Endothelial cell of umbilical vein (primary cell): ENCODE data around the gene RELN. TPM values are rescaled to one million over a fixed set of nuclear protein-coding genes. Genes with fewer than 3 reads are reported as not detected.

Source experiments
- BruUV-seq: library from RNA; stranded (reverse); fragments of 400-500 nt; replicated peaks from 2 replicates; lab custom pipeline; 2021; lab: Mats Ljungman, UMichigan
- CTCF ChIA-PET: fragments of 300-600, 350-600 bp; sonication (Branson Sonifier 250); formaldehyde crosslinking; loops from one replicate; lab custom pipeline; 2021; ENCODE audit warnings: antibody characterized with exemption, inconsistent platforms; lab: Charles Lee
- POLR2A ChIA-PET: fragments of 300-600, 350-600 bp; sonication (Branson Sonifier 250); formaldehyde crosslinking; loops from one replicate; lab custom pipeline; 2021; ENCODE audit warnings: antibody characterized with exemption, inconsistent platforms; lab: Charles Lee
- DNase-seq: peaks from one replicate; pipeline ENCODE4 v3.0.0-alpha.2; 2011; ENCODE audit warnings: low read depth, low spot score
- FAIRE-seq: peaks from 2 replicates; lab custom pipeline; 2011; peaks lifted over from hg19 to GRCh38; lab: Jason Lieb, UNC
- H2AFZ ChIP-seq: 2 replicates; pipeline ENCODE4 v1.6.0; 2012; ENCODE audit warnings: low read depth, low read length, control low read depth, inconsistent platforms
- H3K27ac ChIP-seq: 2 replicates; pipeline ENCODE4 v1.5.1; 2011; ENCODE audit warnings: low read depth, mild to moderate bottlenecking, control low read depth, low read length, moderate library complexity; ENCODE audit not compliant: insufficient read depth
- H3K27me3 ChIP-seq, 2 experiments: 2 replicates each; pipeline versions ENCODE4 v1.6.0 to v1.6.1; 2011; ENCODE audit warnings: low read length in 2 of 2, mixed read lengths in 1 of 2; ENCODE audit not compliant: control insufficient read depth in 2 of 2, insufficient read depth in 2 of 2
- H3K36me3 ChIP-seq, 2 experiments: 2 replicates in 1 of 2; 3 replicates in 1 of 2; pipeline ENCODE4 v1.5.1; 2011; ENCODE audit warnings: low read length in 2 of 2, mild to moderate bottlenecking in 1 of 2, moderate library complexity in 1 of 2; ENCODE audit not compliant: control insufficient read depth in 2 of 2, insufficient read depth in 2 of 2; ENCODE audit errors: extremely low read depth in 1 of 2
- H3K4me1 ChIP-seq: 3 replicates; pipeline ENCODE4 v1.5.1; 2011; ENCODE audit warnings: mild to moderate bottlenecking, low read length; ENCODE audit not compliant: control insufficient read depth, insufficient read depth; ENCODE audit errors: extremely low read depth
- H3K4me2 ChIP-seq: 2 replicates; pipeline ENCODE4 v1.6.1; 2011; ENCODE audit warnings: low read length, control low read depth, mixed read lengths; ENCODE audit not compliant: insufficient read depth
- H3K4me3 ChIP-seq, 3 experiments: fragments of 200-600 bp in 1 of 3; sonication (generic), shearing (Covaris generic) in 1 of 3; replicated peaks in 1 of 3; 2 replicates each; pipeline ENCODE4 v1.5.1; 2011 to 2016; ENCODE audit warnings: control low read depth in 3 of 3, low read length in 3 of 3, mild to moderate bottlenecking in 2 of 3, inconsistent platforms in 1 of 3, low read depth in 1 of 3, moderate library complexity in 1 of 3; ENCODE audit not compliant: insufficient read depth in 1 of 3
- H3K79me2 ChIP-seq: 2 replicates; pipeline ENCODE4 v1.6.0; 2012; ENCODE audit warnings: low read length, inconsistent platforms; ENCODE audit not compliant: control insufficient read depth, insufficient read depth
- H3K9ac ChIP-seq: replicated peaks from 2 replicates; pipeline ENCODE3; 2011; ENCODE audit warnings: low read length, control low read depth; ENCODE audit not compliant: insufficient read depth; ENCODE audit errors: extremely low read depth
- H3K9me1 ChIP-seq: replicated peaks from 3 replicates; pipeline ENCODE4 v1.6.0; 2011; ENCODE audit warnings: mild to moderate bottlenecking, low read length; ENCODE audit not compliant: control insufficient read depth, insufficient read depth; ENCODE audit errors: extremely low read depth
- H3K9me3 ChIP-seq: replicated peaks from 2 replicates; pipeline ENCODE4 v1.5.1; 2012; ENCODE audit warnings: low read length, inconsistent platforms; ENCODE audit not compliant: control insufficient read depth, insufficient read depth
- H4K20me1 ChIP-seq: replicated peaks from 2 replicates; pipeline ENCODE3; 2011; ENCODE audit warnings: mild to moderate bottlenecking, low read length; ENCODE audit not compliant: control insufficient read depth, insufficient read depth; ENCODE audit errors: extremely low read depth
- CTCF ChIP-seq, 2 donors: IDR thresholded peaks; 1 replicate in 1 of 2; 2 replicates in 1 of 2; pipeline ENCODE4 v1.5.1; 2011; ENCODE audit warnings: low read length in 2 of 2, mild to moderate bottlenecking in 2 of 2, moderate library complexity in 2 of 2, control low read depth in 1 of 2, inconsistent platforms in 1 of 2, low read depth in 1 of 2; ENCODE audit not compliant: insufficient read depth in 1 of 2; ENCODE audit errors: extremely low read depth in 1 of 2
- EZH2 ChIP-seq: IDR thresholded peaks from 2 replicates; pipeline ENCODE4 v1.6.1; 2012; ENCODE audit warnings: borderline replicate concordance, low read depth, mild to moderate bottlenecking, moderate library complexity, low read length, inconsistent platforms; ENCODE audit not compliant: severe bottlenecking
- FOS ChIP-seq: IDR thresholded peaks from 2 replicates; pipeline ENCODE4 v1.6.1; 2011; ENCODE audit warnings: mild to moderate bottlenecking, low read length, moderate library complexity, borderline replicate concordance; ENCODE audit not compliant: insufficient read depth
- GATA2 ChIP-seq: IDR thresholded peaks from 2 replicates; pipeline ENCODE4 v1.7.0; 2011; ENCODE audit warnings: low read depth, mild to moderate bottlenecking, moderate library complexity, mixed read lengths, low read length; ENCODE audit not compliant: insufficient read length, insufficient read depth
- JUN ChIP-seq: IDR thresholded peaks from 2 replicates; pipeline ENCODE4 v1.6.1; 2011; ENCODE audit warnings: borderline replicate concordance, low read depth; ENCODE audit not compliant: insufficient read length, insufficient read depth
- MYC ChIP-seq: IDR thresholded peaks from one replicate; pipeline ENCODE4 v1.6.1; 2011; ENCODE audit warnings: mild to moderate bottlenecking, low read depth, low read length
- POLR2A ChIP-seq: IDR thresholded peaks from 2 replicates; pipeline ENCODE4 v1.6.1; 2012; ENCODE audit warnings: low read depth, mild to moderate bottlenecking, control low read depth, low read length
- POLR2AphosphoS5 ChIP-seq: IDR thresholded peaks from 2 replicates; pipeline ENCODE4 v1.6.1; 2012; ENCODE audit warnings: low read depth, mild to moderate bottlenecking, control low read depth, low read length, moderate library complexity; ENCODE audit not compliant: insufficient read depth
- dilution Hi-C: fragments of 300-500 bp; cut with MboI; formaldehyde crosslinking; loops from one replicate; pipeline ENCODE4 v1.15.0; 2019; ENCODE audit warnings: low sequenced_read_pairs; ENCODE audit not compliant: extremely low pct_ligation_motif_present
- intact Hi-C: fragments of 100-400 bp; cut with micrococcal nuclease; formaldehyde crosslinking; loops from one replicate; pipeline ENCODE4 v1.10.0; 2022
- polyA plus RNA-seq, 4 experiments: library from polyadenylated mRNA; depleted of rRNA in 3 of 4; stranded (reverse) in 3 of 4; unstranded in 1 of 4; fragments of >200 nt; gene quantifications; 2 replicates each; pipeline versions ENCODE4 v1.2.1 to v1.2.3, GENCODE V29; 2011 to 2012; ENCODE audit warnings: missing spikeins in 1 of 4
- total RNA-seq: library from RNA; stranded (reverse); gene quantifications from 2 replicates; pipeline ENCODE4 v1.2.3, GENCODE V29; 2021
- TF ChIP-seq, protein P1 (sequence below): IDR thresholded peaks from 2 replicates; pipeline ENCODE4 v1.6.1; 2011; ENCODE audit not compliant: insufficient read depth, insufficient read length

The RELN gene
- total and polyA plus RNA-seq, 2 donors (not counting 3 experiments of a cell fraction or from before 2014, with no cell fraction given): 0.15 to 0.22 TPM

DNA sequence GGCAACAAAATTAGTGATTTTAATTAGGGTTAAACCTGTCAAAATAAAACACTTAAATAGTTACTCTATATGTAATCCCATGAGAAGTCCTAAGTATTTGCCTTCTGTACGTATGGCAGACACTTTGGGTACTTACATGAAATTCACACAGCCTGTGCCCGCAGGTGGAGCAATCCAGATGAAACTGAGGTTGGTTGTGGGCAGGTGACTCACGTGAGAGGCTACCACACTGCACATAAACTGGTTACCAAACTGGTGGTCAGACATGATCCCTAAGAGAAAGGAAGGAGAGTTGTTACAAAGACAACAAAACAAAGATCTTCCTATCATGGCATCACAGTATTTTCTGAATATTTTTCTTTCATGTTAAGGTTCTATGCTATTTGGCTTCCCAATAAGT is 156.1 kb downstream of the RELN start:
- intact Hi-C loops: no loop called here
- Histone ChIP-seq H3K27ac (no peak overlapping the region), H4K20me1 (no peaks in the 10 kb centered on the region), H2AFZ (no peak overlapping the region), H3K9me3 (no peaks in the 10 kb centered on the region), H3K4me1 (no peaks in the 10 kb centered on the region), H3K4me3 (no peak overlapping the region), H3K27me3 (no peaks in the 10 kb centered on the region), H3K9me1 (no peaks in the 10 kb centered on the region), H3K9ac (no peak overlapping the region), H3K4me2 (no peak overlapping the region), H3K79me2 (no peaks in the 10 kb centered on the region), H3K36me3 (no peaks in the 10 kb centered on the region)
- POLR2A ChIA-PET: no interaction called here
- DNase-seq (no peak), FAIRE-seq (no peak)
- no TSS peak for BruUV-seq
- no peak for TF ChIP-seq MYC
- TF ChIP-seq GATA2: no peak
- no peak for TF ChIP-seq POLR2AphosphoS5
- TF ChIP-seq FOS: no peak
- no peak for TF ChIP-seq EZH2
- TF ChIP-seq JUN: no peak
- TF ChIP-seq CTCF (IDR thresholded peaks at IDR 0.05; ENCODE audit: extremely low read depth in 1 of 2, insufficient read depth in 1 of 2, low read depth in 1 of 2, low read length in 2 of 2): no peak
- TF ChIP-seq POLR2A: no peak
- TF ChIP-seq, protein P1, sequence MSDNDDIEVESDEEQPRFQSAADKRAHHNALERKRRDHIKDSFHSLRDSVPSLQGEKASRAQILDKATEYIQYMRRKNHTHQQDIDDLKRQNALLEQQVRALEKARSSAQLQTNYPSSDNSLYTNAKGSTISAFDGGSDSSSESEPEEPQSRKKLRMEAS: no peak
- CTCF ChIA-PET: no interaction called here
- dilution Hi-C loops: no loop called here
